Suppressor macrophage (primary cell): Measurements from ENCODE around the gene GTF2A1.
"Not testable (repeated sequence)": the region's sequence is repeated elsewhere in the genome, so short reads cannot be mapped to it uniquely, and the experiment has no call there.

Source experiments
- DNase-seq, 4 experiments: peaks; one replicate each; pipeline ENCODE4 v3.0.0-alpha.2; 2020 to 2022

The GTF2A1 gene

GRCh38 chr14:81231540-81231939 lies 10.8 kb upstream of the GTF2A1 start:
- DNase-seq = no peak

GRCh38 chr14:81224222-81224621 lies 3.5 kb upstream of the GTF2A1 start:
- DNase-seq = no peak

DNA sequence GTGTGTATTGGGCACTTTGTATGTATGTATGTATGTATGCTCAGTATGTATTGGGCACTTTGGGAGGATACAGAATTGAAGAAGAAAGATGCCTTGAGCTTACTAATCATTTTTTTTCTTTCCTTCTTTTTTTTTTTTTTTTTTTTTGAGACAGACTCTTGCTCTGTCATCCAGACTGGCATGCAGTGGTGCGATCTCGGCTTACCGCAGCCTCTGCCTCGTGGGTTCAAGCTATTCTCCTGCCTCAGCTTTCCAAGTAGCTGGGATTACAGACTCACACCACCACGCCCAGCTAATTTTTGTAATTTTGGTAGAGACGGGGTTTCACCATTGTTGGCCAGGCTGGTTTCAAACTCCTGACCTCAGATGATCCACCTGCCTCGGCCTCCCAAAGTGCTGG lies 3.0 kb upstream of the GTF2A1 start:
- DNase-seq = not testable (repeated sequence)

- DNase-seq = no peak
These were observed 1.9 kb upstream of the GTF2A1 start for GRCh38 chr14:81222691-81223090.

- DNase-seq = no peak
These were observed 1.4 kb upstream of the GTF2A1 start for GRCh38 chr14:81222126-81222525.

DNA sequence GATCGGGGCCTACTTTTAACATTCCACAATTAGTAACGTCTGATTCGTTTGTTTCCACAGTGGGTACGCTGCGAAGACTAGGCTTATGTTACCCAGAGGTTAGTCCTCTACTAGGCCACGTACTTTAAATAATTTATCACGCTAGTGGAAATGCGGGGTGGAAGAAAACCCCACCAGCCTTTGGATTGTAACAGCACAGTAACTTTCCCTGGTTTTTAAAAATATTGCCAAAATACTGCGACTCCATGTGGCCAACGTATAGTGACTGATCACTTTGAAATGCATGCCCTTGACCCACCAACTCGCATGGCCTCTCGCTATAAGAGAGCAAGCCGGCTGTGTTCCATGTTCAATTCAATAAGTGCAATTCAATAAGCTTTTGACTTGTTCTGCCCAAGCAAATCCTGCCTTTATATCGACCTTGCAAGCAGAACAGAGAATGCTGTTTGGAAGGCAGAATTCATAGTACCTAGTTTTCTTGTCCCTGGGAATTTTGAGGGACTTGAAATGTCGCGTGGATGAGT lies 882 bp upstream of the GTF2A1 start:
- peak in 1 of 4 experiments; percentile 26 for DNase-seq

DNA sequence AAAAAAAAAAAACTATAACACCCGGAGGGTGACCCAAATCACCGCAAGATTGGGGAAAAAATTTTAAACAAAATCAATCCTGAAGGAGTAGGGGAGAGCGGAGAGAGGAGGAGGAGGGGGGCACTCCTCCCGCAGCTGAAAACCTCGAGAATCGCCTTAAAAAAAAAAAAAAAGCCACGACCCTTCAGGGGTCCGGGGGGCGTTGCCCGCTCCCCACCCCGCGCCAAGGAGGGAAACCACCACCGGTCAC lies 254 bp downstream of the GTF2A1 start:
- no peak for DNase-seq

DNA sequence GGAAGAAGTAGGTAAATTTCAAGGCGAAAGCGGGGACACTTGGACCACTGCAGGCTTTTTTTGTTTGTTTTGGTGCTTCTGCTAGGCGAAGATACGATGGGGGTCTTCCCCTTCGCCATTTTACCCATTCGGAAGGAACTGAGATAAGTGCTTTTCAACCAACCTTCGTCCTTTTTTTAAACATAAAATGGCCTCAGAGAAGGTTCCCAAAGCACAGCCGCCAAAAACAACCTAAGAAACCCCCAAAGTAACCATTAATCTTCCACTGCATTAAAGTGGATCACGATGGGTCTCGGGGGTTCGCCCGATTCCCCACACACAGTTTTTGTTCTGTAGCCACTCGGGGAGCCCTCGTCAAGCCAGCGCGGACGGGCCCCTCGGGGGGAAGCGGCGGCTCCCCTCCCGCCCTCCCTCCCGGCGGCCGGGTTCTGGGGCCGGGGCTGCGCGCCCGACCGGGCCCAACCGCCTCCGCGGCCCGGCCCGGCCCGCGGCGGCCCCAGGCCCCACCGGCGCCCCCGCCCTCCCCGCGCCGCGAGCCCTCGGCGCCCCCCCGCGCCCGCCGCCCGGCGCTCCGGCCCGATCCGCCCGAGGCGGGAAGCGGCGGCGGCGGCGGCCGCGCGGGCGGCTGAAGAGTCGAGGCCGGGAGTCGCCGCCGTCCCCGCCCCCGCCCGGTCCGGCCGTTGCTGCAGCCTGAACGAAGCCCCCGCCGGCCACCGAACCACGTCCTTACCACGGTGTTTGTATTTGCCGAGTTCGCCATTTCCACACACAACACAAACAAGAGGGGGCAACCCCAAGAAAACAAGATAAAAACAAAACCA lies 790 bp downstream of the GTF2A1 start:
- peak; percentile 55 to 84 (median 68) for DNase-seq

- peak; percentile 95 to 99 (median 97) for DNase-seq
These were observed 1.5 kb downstream of the GTF2A1 start for GRCh38 chr14:81219210-81219758.

DNA sequence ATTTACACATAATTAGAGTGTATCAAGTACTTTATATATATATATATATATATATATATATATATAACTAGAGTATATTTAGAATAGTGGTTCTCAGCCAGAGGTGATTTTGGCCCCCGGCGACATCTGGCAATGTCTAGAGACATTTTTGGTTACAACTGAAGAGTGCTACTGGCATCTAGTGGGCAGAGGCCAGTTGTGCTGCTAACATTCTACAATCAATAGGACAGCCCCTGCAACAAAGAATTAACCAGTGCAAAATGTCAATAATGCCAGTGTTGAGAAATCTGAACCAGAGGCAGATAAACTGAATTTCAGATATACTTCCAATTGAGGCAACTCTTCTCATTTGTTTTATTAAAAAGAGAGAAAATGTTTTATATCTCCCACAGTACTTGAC lies 8.9 kb downstream of the GTF2A1 start:
- peak; percentile 62 to 74 (median 66) for DNase-seq

GRCh38 chr14:81209167-81209836 lies 11.5 kb downstream of the GTF2A1 start:
- peak; percentile 65 to 81 (median 74) for DNase-seq

- DNase-seq = peak; percentile 10 to 37 (median 20)
These were observed 12.3 kb downstream of the GTF2A1 start for GRCh38 chr14:81208489-81208888.

GRCh38 chr14:81206115-81206514 lies 14.6 kb downstream of the GTF2A1 start:
- no peak for DNase-seq

GRCh38 chr14:81205639-81206038 lies 15.1 kb downstream of the GTF2A1 start:
- no peak for DNase-seq

DNA sequence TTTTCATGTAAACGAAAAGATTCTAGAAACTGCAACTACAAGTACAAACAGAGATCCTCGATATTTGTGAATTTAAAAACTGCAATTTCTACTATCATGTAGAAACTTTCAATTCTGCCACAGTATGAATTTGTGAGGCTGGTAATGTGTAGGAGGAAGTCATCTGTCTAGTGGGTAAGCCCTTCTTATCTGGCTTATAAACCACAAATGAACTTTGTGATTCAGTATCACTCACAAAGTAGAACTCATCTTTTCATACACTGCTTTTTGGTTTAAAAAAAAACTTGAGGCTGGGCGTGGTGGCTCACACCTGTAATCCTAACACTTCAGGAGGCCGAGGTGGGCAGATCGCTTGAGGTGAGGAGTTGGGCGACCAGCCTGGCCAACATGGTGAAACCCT lies 20.7 kb downstream of the GTF2A1 start:
- peak in 2 of 4 experiments; percentile 22 to 27 for DNase-seq

- DNase-seq = no peak
These were observed 21.7 kb downstream of the GTF2A1 start for GRCh38 chr14:81199084-81199483.

- no peak for DNase-seq
These were observed 22.1 kb downstream of the GTF2A1 start for GRCh38 chr14:81198651-81199050.

DNA sequence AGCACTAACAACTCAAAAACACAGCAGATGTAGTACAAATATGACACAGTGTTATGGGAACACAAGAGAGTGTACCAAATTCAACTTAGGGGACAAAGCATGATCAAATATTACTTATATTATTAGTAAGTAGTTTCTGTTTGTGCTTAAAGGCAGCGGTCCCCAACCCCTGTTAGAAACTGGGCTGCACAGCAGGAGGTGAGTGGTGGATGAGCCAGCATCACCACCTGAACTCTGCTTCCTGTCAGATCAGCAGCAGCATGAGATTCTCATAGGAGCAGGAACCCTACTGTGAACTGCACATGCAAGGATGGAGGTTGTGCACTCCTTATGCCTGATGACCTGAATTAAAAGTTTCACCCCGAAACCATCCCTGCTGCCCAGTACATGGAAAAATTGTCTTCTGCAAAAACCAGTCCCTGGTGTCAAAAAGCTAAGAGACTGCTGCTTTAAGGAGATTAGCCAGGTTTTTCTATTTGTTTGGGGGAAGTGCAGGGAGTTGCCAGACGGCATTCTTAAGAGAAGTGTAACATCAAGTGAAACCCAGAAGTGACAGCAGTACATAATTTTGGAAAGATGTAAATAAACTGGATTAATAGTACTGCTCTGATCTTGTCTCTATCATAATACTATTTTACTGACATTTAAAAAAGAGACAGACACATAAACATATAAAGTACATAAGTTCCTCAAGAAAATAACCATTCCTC lies 26.7 kb downstream of the GTF2A1 start:
- DNase-seq = no peak

DNA sequence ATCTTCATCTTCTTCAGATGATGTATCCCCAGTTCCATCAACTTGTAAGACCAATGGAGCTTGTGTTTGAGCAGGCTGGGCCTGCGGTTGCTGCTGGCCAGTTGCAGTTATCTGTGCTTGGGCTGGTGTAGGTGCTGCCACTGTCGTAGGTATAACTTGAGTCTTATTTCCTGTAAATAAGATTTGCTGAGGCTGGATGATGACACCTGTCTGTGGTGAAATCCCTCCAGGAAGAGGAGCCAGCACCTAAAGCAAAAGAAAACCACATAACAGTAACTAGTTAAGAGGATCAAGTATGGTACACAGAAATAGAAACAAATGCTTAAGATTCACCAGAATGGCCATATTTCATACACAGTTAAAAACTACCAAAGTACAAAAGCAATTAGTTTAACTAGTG lies 28.2 kb downstream of the GTF2A1 start:
- DNase-seq = no peak

- no peak for DNase-seq
These were observed 32.8 kb downstream of the GTF2A1 start for GRCh38 chr14:81187832-81188522.

GRCh38 chr14:81179631-81180030 lies 41.1 kb downstream of the GTF2A1 start:
- DNase-seq = peak in 2 of 4 experiments; percentile 28 to 55

- DNase-seq = no peak
These were observed 42.7 kb downstream of the GTF2A1 start for GRCh38 chr14:81178063-81178462.

- no peak for DNase-seq
These were observed 43.5 kb downstream of the GTF2A1 start for GRCh38 chr14:81177225-81177624.
